ENCODE measurements around the gene KCNA3.

The KCNA3 gene

GRCh38 chr1:110675060-110675791 is 486 bp upstream of the KCNA3 start:
- TF ChIP-seq FOXP2 (optimal IDR thresholded peaks at IDR 0.05; ENCODE audit: control extremely low read depth, extremely low read length, insufficient read depth) (no peak), POLR2AphosphoS5 (IDR thresholded peaks at IDR 0.05; ENCODE audit: borderline replicate concordance, low read depth, low read length) (no peak), EZH2 (IDR thresholded peaks at IDR 0.05) (no peak)
- no peak overlapping the region for H3K27ac ChIP-seq
- no peaks in the 10 kb centered on the region for H3K9me3 ChIP-seq (ENCODE audit: low read depth, low read length)
- peak overlapping the region; percentile 18; the same call in 1 of the 2 replicates for H3K4me3 ChIP-seq
- DNase-seq (ENCODE audit: low read depth, low spot score), result no peak
- no peak overlapping the region for H3K9ac ChIP-seq (ENCODE audit: insufficient read length)
- no peaks in the 10 kb centered on the region for H3K36me3 ChIP-seq (ENCODE audit: insufficient read depth, low read length)

GRCh38 chr1:110673805-110674336 is 869 bp downstream of the KCNA3 start:
- DNase-seq (ENCODE audit: low read depth, low spot score), result no peak
- TF ChIP-seq EZH2 (IDR thresholded peaks at IDR 0.05), result no peak
- TF ChIP-seq POLR2AphosphoS5 (IDR thresholded peaks at IDR 0.05; ENCODE audit: borderline replicate concordance, low read depth, low read length), result no peak
- TF ChIP-seq FOXP2 (optimal IDR thresholded peaks at IDR 0.05; ENCODE audit: control extremely low read depth, extremely low read length, insufficient read depth), result no peak
- H3K27ac ChIP-seq, result no peak overlapping the region
- no peak overlapping the region for H3K4me3 ChIP-seq
- no peaks in the 10 kb centered on the region for H3K9me3 ChIP-seq (ENCODE audit: low read depth, low read length)
- no peak overlapping the region for H3K9ac ChIP-seq (ENCODE audit: insufficient read length)
- H3K36me3 ChIP-seq (ENCODE audit: insufficient read depth, low read length), result no peaks in the 10 kb centered on the region

- no peaks in the 10 kb centered on the region for H3K9me3 ChIP-seq (ENCODE audit: low read depth, low read length)
- no peak overlapping the region for H3K27ac ChIP-seq
- TF ChIP-seq POLR2AphosphoS5 (IDR thresholded peaks at IDR 0.05; ENCODE audit: borderline replicate concordance, low read depth, low read length) (no peak), FOXP2 (optimal IDR thresholded peaks at IDR 0.05; ENCODE audit: control extremely low read depth, extremely low read length, insufficient read depth) (no peak), EZH2 (IDR thresholded peaks at IDR 0.05) (no peak)
- DNase-seq (ENCODE audit: low read depth, low spot score), result no peak
- H3K9ac ChIP-seq (ENCODE audit: insufficient read length), result no peak overlapping the region
- H3K36me3 ChIP-seq (ENCODE audit: insufficient read depth, low read length), result no peaks in the 10 kb centered on the region
- H3K4me3 ChIP-seq, result no peak overlapping the region
These were observed 1.5 kb downstream of the KCNA3 start for GRCh38 chr1:110673197-110673701.

- Histone ChIP-seq H3K27ac (no peak overlapping the region), H3K9me3 (ENCODE audit: low read depth, low read length) (no peaks in the 10 kb centered on the region), H3K36me3 (ENCODE audit: insufficient read depth, low read length) (no peaks in the 10 kb centered on the region), H3K9ac (ENCODE audit: insufficient read length) (no peak overlapping the region), H3K4me3 (no peak overlapping the region)
- TF ChIP-seq FOXP2 (optimal IDR thresholded peaks at IDR 0.05; ENCODE audit: control extremely low read depth, extremely low read length, insufficient read depth), result no peak
- TF ChIP-seq POLR2AphosphoS5 (IDR thresholded peaks at IDR 0.05; ENCODE audit: borderline replicate concordance, low read depth, low read length), result no peak
- no peak for TF ChIP-seq EZH2 (IDR thresholded peaks at IDR 0.05)
- DNase-seq (ENCODE audit: low read depth, low spot score), result no peak
These were observed 2.0 kb downstream of the KCNA3 start for GRCh38 chr1:110672753-110673108.

GRCh38 chr1:110672001-110672752 is 2.6 kb downstream of the KCNA3 start:
- Histone ChIP-seq H3K36me3 (ENCODE audit: insufficient read depth, low read length) (no peaks in the 10 kb centered on the region), H3K27ac (no peak overlapping the region), H3K9me3 (ENCODE audit: low read depth, low read length) (no peaks in the 10 kb centered on the region), H3K4me3 (no peak overlapping the region), H3K9ac (ENCODE audit: insufficient read length) (no peak overlapping the region)
- TF ChIP-seq POLR2AphosphoS5 (IDR thresholded peaks at IDR 0.05; ENCODE audit: borderline replicate concordance, low read depth, low read length) (no peak), EZH2 (IDR thresholded peaks at IDR 0.05) (no peak), FOXP2 (optimal IDR thresholded peaks at IDR 0.05; ENCODE audit: control extremely low read depth, extremely low read length, insufficient read depth) (no peak)
- DNase-seq (ENCODE audit: low read depth, low spot score), result no peak

GRCh38 chr1:110671361-110671760 is 3.4 kb downstream of the KCNA3 start:
- H3K9ac ChIP-seq (ENCODE audit: insufficient read length), result no peak overlapping the region
- no peak overlapping the region for H3K4me3 ChIP-seq
- TF ChIP-seq FOXP2 (optimal IDR thresholded peaks at IDR 0.05; ENCODE audit: control extremely low read depth, extremely low read length, insufficient read depth) (no peak), POLR2AphosphoS5 (IDR thresholded peaks at IDR 0.05; ENCODE audit: borderline replicate concordance, low read depth, low read length) (no peak), EZH2 (IDR thresholded peaks at IDR 0.05) (no peak)
- H3K36me3 ChIP-seq (ENCODE audit: insufficient read depth, low read length), result no peaks in the 10 kb centered on the region
- H3K9me3 ChIP-seq (ENCODE audit: low read depth, low read length), result no peaks in the 10 kb centered on the region
- no peak overlapping the region for H3K27ac ChIP-seq
- DNase-seq (ENCODE audit: low read depth, low spot score), result no peak

- Histone ChIP-seq H3K36me3 (ENCODE audit: insufficient read depth, low read length) (no peaks in the 10 kb centered on the region), H3K9ac (ENCODE audit: insufficient read length) (no peak overlapping the region), H3K9me3 (ENCODE audit: low read depth, low read length) (no peaks in the 10 kb centered on the region), H3K4me3 (no peak overlapping the region), H3K27ac (no peak overlapping the region)
- TF ChIP-seq POLR2AphosphoS5 (IDR thresholded peaks at IDR 0.05; ENCODE audit: borderline replicate concordance, low read depth, low read length) (no peak), FOXP2 (optimal IDR thresholded peaks at IDR 0.05; ENCODE audit: control extremely low read depth, extremely low read length, insufficient read depth) (no peak), EZH2 (IDR thresholded peaks at IDR 0.05) (no peak)
- no peak for DNase-seq (ENCODE audit: low read depth, low spot score)
These were observed 6.2 kb downstream of the KCNA3 start for GRCh38 chr1:110668549-110668948.

GRCh38 chr1:110667776-110668175 is 7.0 kb downstream of the KCNA3 start:
- no peak for TF ChIP-seq EZH2 (IDR thresholded peaks at IDR 0.05)
- TF ChIP-seq POLR2AphosphoS5 (IDR thresholded peaks at IDR 0.05; ENCODE audit: borderline replicate concordance, low read depth, low read length), result no peak
- H3K36me3 ChIP-seq (ENCODE audit: insufficient read depth, low read length), result no peaks in the 10 kb centered on the region

More at GRCh38 chr1:110667776-110668175, 7.0 kb downstream of the KCNA3 start:
- DNase-seq (ENCODE audit: low read depth, low spot score), result no peak
- H3K27ac ChIP-seq, result no peak overlapping the region
- H3K9me3 ChIP-seq (ENCODE audit: low read depth, low read length), result no peaks in the 10 kb centered on the region
- no peak overlapping the region for H3K9ac ChIP-seq (ENCODE audit: insufficient read length)
- no peak overlapping the region for H3K4me3 ChIP-seq

Data from SK-N-MC (cell line).